OCI-LY7 (cell line): ENCODE measurements around the gene CFAP73.
A peak's percentile ranks its signal among the peaks of the same experiment; 100 is the strongest.

Experiments
- CTCF ChIP-seq: fragments of 200-600 bp; sonication (generic); conservative IDR thresholded peaks from 2 replicates; pipeline ENCODE4 v1.5.1; 2014; ENCODE audit warnings: mild to moderate bottlenecking, antibody characterized with exemption, low read length, moderate library complexity, mixed read lengths
- EZH2phosphoT487 ChIP-seq: fragments of 200-600 bp; sonication (generic); IDR thresholded peaks from 2 replicates; pipeline ENCODE4 v1.6.1; 2018; ENCODE audit warnings: low read depth, borderline replicate concordance, mild to moderate bottlenecking, mixed run types, antibody characterized with exemption, low read length, moderate library complexity, mixed read lengths

- peak; percentile 51 for TF ChIP-seq CTCF
- no peak for TF ChIP-seq EZH2phosphoT487
These were observed 20.5 kb upstream of the CFAP73 start for GRCh38 chr12:113128802-113129663.
